Breast epithelium (tissue), 3 donors: ENCODE results near the gene TRAF5.

ENCODE experiments used
- CTCF ChIP-seq, 3 donors: fragments of 450-650 bp; IDR thresholded peaks; one replicate each; pipeline ENCODE4 v1.5.1; 2016 to 2017; ENCODE audit warnings: antibody characterized with exemption in 3 of 3, mild to moderate bottlenecking in 3 of 3, moderate library complexity in 3 of 3
- POLR2A ChIP-seq: fragments of 450-650 bp; IDR thresholded peaks from one replicate; pipeline ENCODE4 v1.6.1; 2016; ENCODE audit warnings: antibody characterized with exemption, mild to moderate bottlenecking, moderate library complexity
- POLR2AphosphoS5 ChIP-seq, 3 donors: sonication (generic); formaldehyde crosslinking; IDR thresholded peaks; one replicate each; pipeline ENCODE4 v1.6.1; 2017; ENCODE audit warnings: antibody characterized with exemption in 3 of 3

- no peak for TF ChIP-seq CTCF (IDR thresholded peaks at IDR 0.05)
- no peak for TF ChIP-seq POLR2A
- no peak for TF ChIP-seq POLR2AphosphoS5 (IDR thresholded peaks at IDR 0.05)
Observed at GRCh38 chr1:211353562-211354212, 27.1 kb downstream of the TRAF5 start.
